Globus pallidus (tissue), 1 donor: ENCODE data around the gene HORMAD2.
"Not testable (repeated sequence)": the region's sequence is repeated elsewhere in the genome, so short reads cannot be mapped to it uniquely, and the experiment has no call there.

Experiments used
- DNase-seq: peaks from one replicate; pipeline ENCODE4 v3.0.0-alpha.2; 2015; ENCODE audit warnings: low spot score

The HORMAD2 gene

GRCh38 chr22:30057375-30057774, 22.9 kb upstream of the HORMAD2 start:
- no peak for DNase-seq

DNA sequence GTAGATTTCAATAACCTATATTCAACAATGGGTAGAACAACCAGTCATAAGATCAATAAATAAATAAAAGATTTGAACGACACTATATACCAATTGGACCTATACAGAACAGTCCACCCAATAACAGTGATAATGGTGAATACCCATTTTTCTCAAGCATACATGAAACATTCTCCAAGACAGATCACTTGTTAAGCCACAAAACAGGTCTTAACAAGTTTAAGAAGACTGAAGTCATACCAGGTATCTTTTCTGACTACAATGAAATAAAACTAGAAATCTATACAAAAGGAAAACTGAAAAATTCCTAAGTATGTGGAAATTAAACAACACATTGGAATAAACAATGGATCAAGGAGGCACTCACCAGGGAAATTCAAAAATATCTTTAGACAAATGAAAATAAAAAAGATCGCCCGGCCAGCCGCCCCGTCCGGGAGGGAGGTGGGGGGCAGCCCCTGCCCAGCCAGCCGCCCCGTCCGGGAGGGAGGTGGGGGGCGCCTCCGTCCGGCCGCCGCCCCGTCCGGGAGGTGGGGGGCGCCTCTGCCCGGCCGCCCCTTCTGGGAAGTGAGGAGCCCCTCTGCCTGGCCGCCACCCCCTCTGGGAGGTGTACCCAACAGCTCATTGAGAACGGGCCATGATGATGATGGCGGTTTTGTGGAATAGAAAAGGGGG, 20.8 kb upstream of the HORMAD2 start:
- not testable (repeated sequence) for DNase-seq

DNA sequence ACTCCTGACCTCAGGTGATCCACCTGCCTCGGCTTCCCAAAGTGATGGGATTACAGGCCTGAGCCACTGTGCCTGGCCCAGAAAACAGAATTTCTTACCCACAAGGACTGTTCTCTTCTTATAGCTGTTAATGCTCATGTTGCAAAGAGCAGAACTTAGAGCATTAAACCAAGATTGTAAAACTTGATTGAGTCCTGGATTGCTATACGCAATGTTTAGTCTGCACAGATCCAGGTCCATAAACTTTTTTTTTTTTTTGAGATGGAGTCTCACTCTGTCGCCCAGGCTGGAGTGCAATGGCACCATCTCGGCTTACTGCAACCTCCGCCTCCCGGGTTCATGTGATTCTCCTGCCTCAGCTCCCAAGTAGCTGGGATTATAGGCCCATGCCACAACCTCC, 19.2 kb upstream of the HORMAD2 start:
- not testable (repeated sequence) for DNase-seq

- DNase-seq: no peak
Measured at GRCh38 chr22:30062259-30062658, 18.0 kb upstream of the HORMAD2 start.

GRCh38 chr22:30062950-30063349, 17.3 kb upstream of the HORMAD2 start:
- no peak for DNase-seq

DNA sequence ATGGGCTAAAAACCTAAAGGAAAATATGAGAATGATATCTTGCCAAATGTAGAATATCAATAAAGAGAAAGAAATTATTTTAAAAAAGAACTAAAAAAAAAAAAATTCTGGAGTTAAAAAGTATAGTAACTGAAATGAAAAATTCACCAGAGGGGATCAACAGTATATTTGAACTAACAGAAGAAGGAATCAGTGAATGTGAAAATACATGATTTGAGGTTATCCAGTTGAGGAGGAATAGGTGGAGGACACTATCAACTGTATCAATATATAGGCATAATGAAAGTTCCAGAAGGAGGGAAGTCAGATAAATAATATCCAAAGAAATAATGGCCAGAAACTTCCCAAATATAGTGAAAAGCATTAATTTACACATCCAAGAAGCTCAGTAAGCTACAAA, 16.1 kb upstream of the HORMAD2 start:
- DNase-seq: no peak

DNA sequence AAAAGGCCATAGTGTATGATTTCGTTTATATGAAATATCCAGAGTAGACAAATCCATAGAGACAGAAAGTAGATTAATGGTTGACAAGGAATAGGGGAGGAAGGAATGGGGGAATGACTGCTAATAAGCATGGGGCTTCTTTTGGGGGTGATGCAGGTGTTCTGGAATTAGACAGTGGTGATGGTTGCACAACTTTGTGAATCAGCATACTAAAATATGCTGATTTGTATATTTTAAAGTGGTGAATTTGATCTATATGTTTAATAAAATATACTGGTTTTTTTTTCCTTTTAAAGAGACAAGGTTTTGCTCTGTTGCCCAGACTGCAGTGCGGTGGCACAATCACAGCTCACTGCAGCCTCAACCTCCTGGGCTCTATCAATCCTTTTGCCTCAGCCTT, 6.5 kb upstream of the HORMAD2 start:
- no peak for DNase-seq

- DNase-seq: no peak
Measured at GRCh38 chr22:30074147-30074546, 6.1 kb upstream of the HORMAD2 start.

DNA sequence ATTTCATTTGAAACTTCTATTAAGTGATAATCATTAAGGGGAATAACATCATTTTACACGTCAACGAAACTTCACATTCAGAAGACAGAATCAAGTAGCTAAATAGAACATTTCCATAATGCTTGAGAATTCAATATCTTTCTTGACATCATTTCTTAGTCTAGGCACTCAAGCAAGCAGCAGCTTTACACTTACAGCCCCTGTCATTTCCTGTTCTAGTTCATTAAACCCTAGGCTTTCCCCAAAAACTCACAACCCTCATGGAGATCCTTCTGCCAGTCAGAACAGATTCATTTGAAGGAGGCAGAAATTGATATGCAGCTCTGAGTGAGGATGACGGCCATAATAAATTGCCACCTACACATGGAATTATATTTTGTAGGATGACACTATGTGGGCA, 5.3 kb upstream of the HORMAD2 start:
- no peak for DNase-seq

GRCh38 chr22:30077279-30077880, 2.9 kb upstream of the HORMAD2 start:
- DNase-seq: no peak

- DNase-seq: no peak
Measured at GRCh38 chr22:30078320-30079311, 1.6 kb upstream of the HORMAD2 start.

DNA sequence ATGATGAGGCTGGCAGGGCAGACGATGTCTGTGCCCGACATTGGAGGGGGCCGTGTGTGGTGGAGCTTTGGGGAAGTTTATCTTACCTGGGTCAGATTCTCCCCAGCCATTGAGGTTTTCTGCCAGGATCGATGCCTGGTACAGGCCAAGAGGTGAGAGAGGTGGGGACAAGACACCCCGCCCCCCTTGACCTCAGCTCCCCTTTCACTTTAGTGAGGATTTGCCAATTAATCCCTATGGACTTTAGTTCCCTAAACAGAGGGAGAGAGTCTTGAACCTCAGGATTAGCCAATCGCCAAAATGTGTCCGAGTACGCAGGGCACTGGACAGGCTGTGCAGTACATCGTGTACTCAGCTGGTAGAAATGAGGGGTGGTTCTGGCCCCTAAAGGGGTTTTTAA, 541 bp downstream of the HORMAD2 start:
- no peak for DNase-seq

- DNase-seq: no peak
Measured at GRCh38 chr22:30086496-30086895, 6.2 kb downstream of the HORMAD2 start.

- not testable (repeated sequence) for DNase-seq
Measured at GRCh38 chr22:30087037-30087436, 6.8 kb downstream of the HORMAD2 start.

- no peak for DNase-seq
Measured at GRCh38 chr22:30087611-30088010, 7.3 kb downstream of the HORMAD2 start.

DNA sequence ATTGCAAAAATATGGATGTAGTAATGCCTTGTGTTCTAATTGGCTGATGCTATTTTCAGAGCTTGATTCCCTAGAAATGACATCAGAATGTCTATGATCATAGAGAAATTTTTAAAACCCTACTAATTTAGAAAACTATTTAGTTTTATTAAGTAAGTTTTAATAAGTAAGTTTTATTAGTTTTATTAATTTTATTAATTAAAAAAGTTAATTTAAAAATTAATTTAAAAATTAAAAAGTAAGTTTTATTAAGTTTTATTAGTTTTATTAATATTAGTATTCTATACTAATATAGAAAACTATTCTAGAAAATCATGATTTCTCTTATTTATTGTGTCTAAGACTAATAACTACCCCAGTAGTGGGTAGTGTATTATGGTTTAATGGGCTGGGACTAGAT, 8.2 kb downstream of the HORMAD2 start:
- no peak for DNase-seq

DNA sequence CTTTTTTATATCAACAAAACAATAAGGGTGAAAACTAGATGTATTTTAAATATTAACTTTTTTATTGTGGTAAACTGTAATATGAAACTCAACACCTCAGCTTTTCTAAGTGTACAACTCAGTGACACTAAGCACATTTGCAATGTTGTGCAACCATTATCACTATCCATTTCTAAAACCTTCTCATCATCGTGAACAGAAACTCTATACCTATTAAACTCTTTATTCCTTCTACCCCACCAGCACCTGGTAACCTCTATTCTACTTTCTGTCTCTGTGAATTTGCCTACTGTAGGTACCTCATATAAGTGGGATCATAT, 9.4 kb downstream of the HORMAD2 start:
- DNase-seq: no peak

- DNase-seq: no peak
Measured at GRCh38 chr22:30092686-30093085, 12.4 kb downstream of the HORMAD2 start.

DNA sequence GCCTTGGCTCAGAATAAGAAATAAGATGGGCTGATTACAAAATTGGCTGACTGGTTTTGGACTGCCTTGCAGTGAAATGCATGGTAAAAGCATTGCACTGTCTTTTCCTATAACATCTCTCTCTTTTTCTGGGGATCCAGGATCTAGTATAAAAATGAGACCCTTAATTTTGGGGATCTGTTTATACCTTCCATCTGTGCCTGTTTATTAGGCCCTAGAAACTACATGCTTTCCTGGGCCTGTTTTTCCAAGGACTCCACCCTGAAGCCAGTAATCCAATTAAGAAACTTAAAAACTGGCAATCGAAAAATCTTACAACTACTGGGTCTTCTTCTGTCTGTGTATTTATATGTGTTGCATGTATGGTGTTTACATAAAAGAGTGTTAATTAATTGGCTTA, 14.5 kb downstream of the HORMAD2 start:
- no peak for DNase-seq

DNA sequence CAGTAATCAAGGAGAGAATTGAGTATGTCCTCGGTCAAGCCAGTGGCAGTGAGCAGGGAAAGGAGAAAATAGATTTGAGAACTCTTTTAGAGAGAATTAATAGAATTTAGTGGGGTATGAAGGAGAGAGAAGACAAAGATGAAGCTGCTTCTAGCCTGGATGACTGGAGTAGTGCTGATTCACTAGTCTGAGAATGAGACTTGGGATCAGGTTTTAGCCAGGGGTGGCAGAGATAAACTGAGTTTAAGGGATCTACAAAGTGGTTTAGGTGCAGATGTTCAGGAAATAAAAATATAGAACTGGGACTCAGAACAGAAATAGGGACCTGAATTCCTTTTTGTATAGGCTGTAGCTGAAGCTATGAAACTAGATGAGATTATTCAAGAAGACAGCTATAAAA, 17.6 kb downstream of the HORMAD2 start:
- no peak for DNase-seq

- not testable (repeated sequence) for DNase-seq
Measured at GRCh38 chr22:30100770-30101169, 20.5 kb downstream of the HORMAD2 start.

GRCh38 chr22:30104501-30105156, 24.4 kb downstream of the HORMAD2 start:
- DNase-seq: no peak
